Spleen (tissue), 11 donors: ENCODE results near the gene PAM. TPM values are rescaled to one million over a fixed set of nuclear protein-coding genes. Genes with fewer than 3 reads are reported as not detected.

Source experiments
- DNase-seq: peaks from one replicate; pipeline ENCODE4 v3.0.0-alpha.2; 2020
- H3K27ac ChIP-seq, 8 donors: fragments of 200-600 bp; sonication (generic) in 7 of 8; 1 replicate in 4 of 8; 2 replicates in 4 of 8; pipeline versions ENCODE4 v1.5.0 to v1.8.0; 2016 to 2021; ENCODE audit warnings: inconsistent platforms in 4 of 8, mild to moderate bottlenecking in 4 of 8, moderate library complexity in 1 of 8
- H3K27me3 ChIP-seq, 7 donors: fragments of 200-600 bp; sonication (generic) in 6 of 7; replicated peaks in 1 of 7; 1 replicate in 4 of 7; 2 replicates in 3 of 7; pipeline versions ENCODE4 v1.5.0 to v1.8.0; 2016 to 2021; ENCODE audit warnings: inconsistent platforms in 3 of 7, mild to moderate bottlenecking in 1 of 7
- H3K36me3 ChIP-seq, 6 donors: fragments of 200-600 bp; sonication (generic) in 5 of 6; 1 replicate in 4 of 6; 2 replicates in 2 of 6; pipeline versions ENCODE4 v1.5.0 to v1.8.0; 2016 to 2021; ENCODE audit warnings: inconsistent platforms in 2 of 6
- H3K4me1 ChIP-seq, 6 donors: fragments of 200-600 bp; sonication (generic) in 5 of 6; 1 replicate in 3 of 6; 2 replicates in 3 of 6; pipeline versions ENCODE4 v1.5.0 to v1.8.0; 2016 to 2021; ENCODE audit warnings: inconsistent platforms in 3 of 6
- H3K4me3 ChIP-seq, 8 donors: fragments of 200-600 bp; sonication (generic) in 7 of 8; 1 replicate in 4 of 8; 2 replicates in 4 of 8; pipeline versions ENCODE4 v1.5.0 to v1.8.0; 2016 to 2021; ENCODE audit warnings: inconsistent platforms in 4 of 8, mild to moderate bottlenecking in 4 of 8, moderate library complexity in 2 of 8
- H3K9me3 ChIP-seq, 8 donors: fragments of 200-600 bp; sonication (generic) in 7 of 8; 1 replicate in 4 of 8; 2 replicates in 4 of 8; pipeline versions ENCODE4 v1.5.0 to v1.8.0; 2016 to 2021; ENCODE audit warnings: inconsistent platforms in 4 of 8
- POLR2A ChIP-seq, 3 donors: fragments of 450-650 bp; IDR thresholded peaks; one replicate each; pipeline ENCODE4 v1.5.1; 2017; ENCODE audit warnings: antibody characterized with exemption in 3 of 3, mild to moderate bottlenecking in 1 of 3
- POLR2AphosphoS5 ChIP-seq, 3 donors: sonication (generic); formaldehyde crosslinking; IDR thresholded peaks; one replicate each; pipeline ENCODE4 v1.5.1; 2017; ENCODE audit warnings: antibody characterized with exemption in 3 of 3
- WGBS, 5 donors: extraction: QIAGEN DNeasy Blood & Tissue Kit in 3 of 5; methylation state at CpG; one replicate each; pipeline versions ENCODE4 v1.1.5 to v1.1.7; 2013 to 2018; 5-methylcytosine and 5-hydroxymethylcytosine counted together
- intact Hi-C: fragments of 100-400 bp; cut with DNase I; formaldehyde crosslinking; loops from one replicate; pipeline ENCODE4 v1.15.0; 2023; ENCODE audit warnings: low total_unique reads
- polyA plus RNA-seq, 3 donors: library from polyadenylated mRNA; stranded (reverse); fragments of 200-250 nt; gene quantifications; one replicate each; pipeline ENCODE4 v1.2.1, GENCODE V29; 2013
- total RNA-seq, 7 donors: library from RNA; depleted of rRNA in 3 of 7; stranded (reverse); fragments of >200 nt in 3 of 7; fragmentation: NEBNext Ultra II Directional in 4 of 7; extraction: Animal tissue kit (Norgen Biotek cat#: 25700) in 4 of 7; gene quantifications; one replicate each; pipeline versions ENCODE4 v1.1.0 to v1.2.1, GENCODE V29; 2016 to 2021
- TF ChIP-seq, protein P1 (sequence below), 11 experiments: fragments of 200-600 bp in 7 of 11; fragments of 450-650 bp in 4 of 11; sonication (generic) in 4 of 11; IDR thresholded peaks in 8 of 11; conservative IDR thresholded peaks in 3 of 11; 1 replicate in 7 of 11; 2 replicates in 4 of 11; pipeline versions ENCODE4 v1.4.0 to v1.8.0; 2016 to 2021; ENCODE audit warnings: antibody characterized with exemption in 11 of 11, inconsistent platforms in 4 of 11, mild to moderate bottlenecking in 1 of 11
- donor health status: healthy with polysubstance abuse.
- donor health status: DM: no; HTN: no; CAD: no; lungs with moderate emphysema.
- donor health status: DM: no; HTN: no; CAD: no.
- donor health status: Bipolar disorder and iron deficiency.
- donor health status: healthy.
- donor health status: DM: no; HTN: no; CAD: no.
- donor health status: DM: yes; HTN: yes; CAD: no.

PAM gene
- total and polyA plus RNA-seq, 10 donors: 37.4 to 155 (median 110) TPM

DNA sequence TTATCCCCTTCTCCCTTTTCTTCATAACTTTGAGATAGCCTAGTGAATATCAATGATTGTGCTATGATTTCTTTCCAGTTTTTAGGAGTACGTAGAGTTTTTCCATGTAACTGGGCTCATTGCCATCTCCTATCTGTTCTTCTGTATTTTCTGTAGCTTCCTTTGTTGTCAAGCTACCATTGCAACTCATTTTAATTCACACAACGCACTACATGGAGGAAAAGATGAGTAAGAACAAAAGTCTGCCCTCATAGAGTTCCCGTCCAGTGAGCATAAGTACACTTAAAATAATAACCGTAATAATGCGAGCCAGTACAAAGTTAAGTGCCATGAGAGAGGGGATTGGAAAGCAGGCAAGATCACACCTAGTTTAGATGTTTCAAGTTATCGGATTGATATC, 177.7 kb downstream of the PAM start:
- Histone ChIP-seq H3K4me1 (no peaks in the 10 kb centered on the region), H3K9me3 (no peaks in the 10 kb centered on the region), H3K27ac (no peak overlapping the region), H3K36me3 (peaks cover 0 to 30% (median 2%) of the 10 kb centered on the region in 6 donors), H3K27me3 (no peaks in the 10 kb centered on the region), H3K4me3 (no peak overlapping the region)
- TF ChIP-seq, protein P1, sequence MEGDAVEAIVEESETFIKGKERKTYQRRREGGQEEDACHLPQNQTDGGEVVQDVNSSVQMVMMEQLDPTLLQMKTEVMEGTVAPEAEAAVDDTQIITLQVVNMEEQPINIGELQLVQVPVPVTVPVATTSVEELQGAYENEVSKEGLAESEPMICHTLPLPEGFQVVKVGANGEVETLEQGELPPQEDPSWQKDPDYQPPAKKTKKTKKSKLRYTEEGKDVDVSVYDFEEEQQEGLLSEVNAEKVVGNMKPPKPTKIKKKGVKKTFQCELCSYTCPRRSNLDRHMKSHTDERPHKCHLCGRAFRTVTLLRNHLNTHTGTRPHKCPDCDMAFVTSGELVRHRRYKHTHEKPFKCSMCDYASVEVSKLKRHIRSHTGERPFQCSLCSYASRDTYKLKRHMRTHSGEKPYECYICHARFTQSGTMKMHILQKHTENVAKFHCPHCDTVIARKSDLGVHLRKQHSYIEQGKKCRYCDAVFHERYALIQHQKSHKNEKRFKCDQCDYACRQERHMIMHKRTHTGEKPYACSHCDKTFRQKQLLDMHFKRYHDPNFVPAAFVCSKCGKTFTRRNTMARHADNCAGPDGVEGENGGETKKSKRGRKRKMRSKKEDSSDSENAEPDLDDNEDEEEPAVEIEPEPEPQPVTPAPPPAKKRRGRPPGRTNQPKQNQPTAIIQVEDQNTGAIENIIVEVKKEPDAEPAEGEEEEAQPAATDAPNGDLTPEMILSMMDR (IDR thresholded peaks at IDR 0.05 in 8 of 11, conservative IDR thresholded peaks at IDR 0.05 in 3 of 11): no peak
- TF ChIP-seq POLR2A (IDR thresholded peaks at IDR 0.05) (no peak), POLR2AphosphoS5 (IDR thresholded peaks at IDR 0.05) (no peak)
- DNase-seq: no peak
- 76 to 87% (median 85%) methylated on average over 6 of the region's 6 CpGs for WGBS, 5 donors
- intact Hi-C loops: no loop called here

DNA sequence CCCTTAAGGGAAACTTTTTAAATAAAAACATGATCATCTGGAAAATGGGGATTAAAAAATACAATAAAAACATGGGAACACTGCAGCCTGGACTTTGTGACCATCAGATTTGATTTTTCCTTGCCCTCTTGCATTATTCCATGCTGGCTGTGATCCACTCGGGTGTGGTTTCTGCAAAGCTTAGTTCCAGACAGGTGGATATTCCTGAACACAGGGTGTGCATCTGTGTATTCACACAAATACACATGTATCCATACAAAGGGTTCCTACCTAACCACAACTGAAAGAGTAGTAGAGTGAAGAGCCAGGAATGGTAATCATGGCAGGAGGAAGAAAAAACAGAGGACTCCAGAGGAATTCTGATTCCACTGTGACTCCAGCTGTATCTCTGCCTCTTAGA, 178.2 kb downstream of the PAM start:
- Histone ChIP-seq H3K4me3 (no peak overlapping the region), H3K27ac (no peak overlapping the region), H3K4me1 (no peaks in the 10 kb centered on the region), H3K36me3 (peaks cover 0 to 30% (median 2%) of the 10 kb centered on the region in 6 donors), H3K9me3 (no peaks in the 10 kb centered on the region), H3K27me3 (no peaks in the 10 kb centered on the region)
- no peak for DNase-seq
- 91 to 100% (median 93%) methylated on average over 1 of the region's 1 CpG for WGBS, 5 donors
- TF ChIP-seq POLR2A (IDR thresholded peaks at IDR 0.05) (no peak), POLR2AphosphoS5 (IDR thresholded peaks at IDR 0.05) (no peak)
- TF ChIP-seq, protein P1 (IDR thresholded peaks at IDR 0.05 in 8 of 11, conservative IDR thresholded peaks at IDR 0.05 in 3 of 11): no peak
- intact Hi-C loops: no loop called here

DNA sequence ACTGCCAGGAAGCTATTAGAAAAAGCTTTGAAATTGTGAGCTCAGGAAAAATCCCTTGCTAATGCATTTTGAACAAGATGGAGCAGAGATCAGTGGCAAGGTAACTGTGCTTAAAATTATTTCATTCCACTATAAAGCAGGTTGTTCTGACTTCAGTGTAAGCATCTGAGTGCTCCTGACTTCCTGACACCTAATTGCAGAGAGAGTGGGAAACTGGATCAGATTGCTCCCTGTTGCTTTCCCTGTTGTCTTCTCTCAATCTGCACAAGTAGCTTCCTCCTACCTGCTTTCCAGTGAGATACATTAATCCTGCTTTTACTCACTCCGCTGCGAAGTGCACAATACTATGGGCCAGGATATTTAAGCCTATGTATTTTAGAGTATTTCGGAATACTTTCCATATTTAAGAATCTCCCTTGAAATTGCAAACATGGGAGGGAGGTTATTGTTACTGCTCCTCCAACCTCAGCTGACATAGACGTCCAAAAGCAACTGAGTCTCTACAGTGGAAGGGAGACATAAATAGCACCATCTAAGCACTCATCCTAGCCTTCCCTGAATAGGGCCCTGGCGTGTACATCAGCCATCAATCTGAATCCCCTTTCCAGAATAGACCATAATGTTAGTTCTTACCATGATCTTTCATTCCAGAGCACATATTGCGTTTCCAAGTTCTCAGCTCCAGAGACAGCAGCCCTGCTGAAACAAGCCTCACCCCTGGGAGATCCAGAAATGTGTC, 178.8 kb downstream of the PAM start:
- intact Hi-C loops: no loop called here
- WGBS, 5 donors: 93 to 97% (median 95%) methylated on average over 6 of the region's 6 CpGs
- H3K9me3 ChIP-seq: no peaks in the 10 kb centered on the region
- no peak overlapping the region for H3K4me3 ChIP-seq
- TF ChIP-seq, protein P1 (IDR thresholded peaks at IDR 0.05 in 8 of 11, conservative IDR thresholded peaks at IDR 0.05 in 3 of 11): no peak
- no peak for TF ChIP-seq POLR2A (IDR thresholded peaks at IDR 0.05)
- no peak for TF ChIP-seq POLR2AphosphoS5 (IDR thresholded peaks at IDR 0.05)
- no peak overlapping the region for H3K27ac ChIP-seq
- no peak for DNase-seq
- no peaks in the 10 kb centered on the region for H3K27me3 ChIP-seq
- no peaks in the 10 kb centered on the region for H3K4me1 ChIP-seq
- H3K36me3 ChIP-seq: peaks cover 0 to 29% (median 2%) of the 10 kb centered on the region in 6 donors

DNA sequence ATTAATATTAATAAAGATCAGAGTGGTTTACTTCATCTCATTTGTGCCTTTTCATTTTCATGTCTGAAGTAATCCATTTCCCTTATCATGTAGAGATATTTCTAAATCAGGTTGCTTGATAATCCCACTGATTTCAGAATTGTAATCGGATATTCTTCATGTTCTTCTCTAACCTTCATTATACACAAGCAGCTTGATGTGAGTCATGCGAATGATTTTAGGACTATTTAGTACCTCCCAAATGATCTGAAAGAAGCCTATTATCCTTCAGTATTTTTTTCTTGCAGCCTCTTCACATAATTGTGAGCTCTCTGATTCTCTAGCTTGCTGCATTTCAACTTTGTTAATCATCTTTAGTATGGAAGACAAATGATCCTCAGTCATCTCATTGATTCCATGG, 182.8 kb downstream of the PAM start:
- intact Hi-C loops: no loop called here
- Histone ChIP-seq H3K4me3 (no peak overlapping the region), H3K36me3 (peaks cover 0 to 15% (median 2%) of the 10 kb centered on the region in 6 donors), H3K27ac (no peak overlapping the region), H3K27me3 (no peaks in the 10 kb centered on the region), H3K4me1 (no peaks in the 10 kb centered on the region), H3K9me3 (no peaks in the 10 kb centered on the region)
- TF ChIP-seq POLR2A (IDR thresholded peaks at IDR 0.05): no peak
- TF ChIP-seq, protein P1 (IDR thresholded peaks at IDR 0.05 in 8 of 11, conservative IDR thresholded peaks at IDR 0.05 in 3 of 11): no peak
- TF ChIP-seq POLR2AphosphoS5 (IDR thresholded peaks at IDR 0.05): no peak
- DNase-seq: no peak
- 96 to 99% (median 97%) methylated on average over 2 of the region's 2 CpGs for WGBS, 5 donors
